GM13976 (cell line): Measurements from ENCODE around the gene KRTAP5-3.

Experiments
- DNase-seq: peaks from one replicate; pipeline ENCODE4 v3.0.0; 2012; ENCODE audit warnings: low spot score
- in situ Hi-C: fragments of 300-500 bp; cut with MboI; formaldehyde crosslinking; loops from one replicate; pipeline ENCODE4 v1.12.0; 2022; ENCODE audit warnings: low sequenced_read_pairs, mixed read lengths, inconsistent platforms; ENCODE audit not compliant: unreplicated experiment
- TF ChIP-seq, protein P1 (sequence below): IDR thresholded peaks from 2 replicates; pipeline ENCODE4 v1.5.1; 2012; ENCODE audit warnings: borderline replicate concordance, mild to moderate bottlenecking; ENCODE audit not compliant: insufficient read depth; ENCODE audit errors: extremely low read depth, missing control alignments, control extremely low read depth

The KRTAP5-3 gene, protein sequence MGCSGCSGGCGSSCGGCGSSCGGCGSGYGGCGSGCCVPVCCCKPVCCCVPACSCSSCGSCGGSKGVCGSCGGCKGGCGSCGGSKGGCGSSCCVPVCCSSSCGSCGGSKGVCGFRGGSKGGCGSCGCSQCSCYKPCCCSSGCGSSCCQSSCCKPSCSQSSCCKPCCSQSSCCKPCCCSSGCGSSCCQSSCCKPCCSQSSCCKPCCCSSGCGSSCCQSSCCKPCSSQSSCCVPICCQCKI

DNA sequence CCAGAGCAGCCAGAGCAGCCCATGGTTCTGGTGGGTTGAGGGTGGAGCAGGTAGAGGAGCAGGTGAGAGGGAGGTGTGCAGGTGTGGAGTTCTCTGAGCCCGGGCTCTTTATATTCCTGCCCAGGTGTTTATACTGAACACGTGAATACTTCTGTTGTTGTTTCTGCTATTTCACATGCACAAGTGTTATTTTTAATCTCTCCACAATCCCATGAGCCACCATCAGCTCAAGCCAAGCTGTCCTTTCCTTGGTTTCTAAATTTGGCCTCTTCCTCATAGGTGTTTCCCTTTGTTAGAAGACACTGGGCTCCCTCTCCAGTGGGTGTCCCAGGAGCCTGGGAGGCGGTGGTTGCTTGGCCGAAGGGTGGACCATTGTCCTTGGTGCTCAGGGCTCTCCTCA lies at the start of gene KRTAP5-3:
Gene KRTAP5-3, minus strand, starts transcription at position 101 of the 400 bp plus-strand sequence. Its CDS starts 78 bp downstream, at position 23.
- no peak for DNase-seq
- TF ChIP-seq, protein P1, sequence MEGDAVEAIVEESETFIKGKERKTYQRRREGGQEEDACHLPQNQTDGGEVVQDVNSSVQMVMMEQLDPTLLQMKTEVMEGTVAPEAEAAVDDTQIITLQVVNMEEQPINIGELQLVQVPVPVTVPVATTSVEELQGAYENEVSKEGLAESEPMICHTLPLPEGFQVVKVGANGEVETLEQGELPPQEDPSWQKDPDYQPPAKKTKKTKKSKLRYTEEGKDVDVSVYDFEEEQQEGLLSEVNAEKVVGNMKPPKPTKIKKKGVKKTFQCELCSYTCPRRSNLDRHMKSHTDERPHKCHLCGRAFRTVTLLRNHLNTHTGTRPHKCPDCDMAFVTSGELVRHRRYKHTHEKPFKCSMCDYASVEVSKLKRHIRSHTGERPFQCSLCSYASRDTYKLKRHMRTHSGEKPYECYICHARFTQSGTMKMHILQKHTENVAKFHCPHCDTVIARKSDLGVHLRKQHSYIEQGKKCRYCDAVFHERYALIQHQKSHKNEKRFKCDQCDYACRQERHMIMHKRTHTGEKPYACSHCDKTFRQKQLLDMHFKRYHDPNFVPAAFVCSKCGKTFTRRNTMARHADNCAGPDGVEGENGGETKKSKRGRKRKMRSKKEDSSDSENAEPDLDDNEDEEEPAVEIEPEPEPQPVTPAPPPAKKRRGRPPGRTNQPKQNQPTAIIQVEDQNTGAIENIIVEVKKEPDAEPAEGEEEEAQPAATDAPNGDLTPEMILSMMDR, result no peak
- in situ Hi-C loops, result no loop called here

DNA sequence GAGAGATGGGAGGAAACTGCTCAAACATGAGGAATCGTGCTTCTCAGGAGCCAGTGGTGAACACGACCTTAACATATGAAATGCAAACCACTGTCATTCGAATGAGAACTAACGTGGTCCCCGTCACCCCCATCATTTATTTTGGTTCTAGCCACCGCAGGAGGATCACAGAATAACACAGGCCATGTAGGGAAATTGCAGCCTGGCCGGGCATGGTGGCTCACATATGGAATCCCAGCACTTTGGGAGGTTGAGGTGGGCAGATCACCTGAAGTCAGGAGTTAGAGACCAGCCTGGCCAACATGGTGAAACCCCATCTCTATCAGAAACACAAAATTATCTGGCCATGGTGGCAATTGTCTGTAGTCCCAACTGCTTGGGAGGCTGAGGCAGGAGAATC lies 48.4 kb upstream of the KRTAP5-3 start:
- no peak for DNase-seq
- TF ChIP-seq, protein P1, result no peak
- in situ Hi-C loops, result loop anchor here (25.0 kb wide), 1 partner anchor 506 kb away; the partner anchor contains the start of genes INS and TH

DNA sequence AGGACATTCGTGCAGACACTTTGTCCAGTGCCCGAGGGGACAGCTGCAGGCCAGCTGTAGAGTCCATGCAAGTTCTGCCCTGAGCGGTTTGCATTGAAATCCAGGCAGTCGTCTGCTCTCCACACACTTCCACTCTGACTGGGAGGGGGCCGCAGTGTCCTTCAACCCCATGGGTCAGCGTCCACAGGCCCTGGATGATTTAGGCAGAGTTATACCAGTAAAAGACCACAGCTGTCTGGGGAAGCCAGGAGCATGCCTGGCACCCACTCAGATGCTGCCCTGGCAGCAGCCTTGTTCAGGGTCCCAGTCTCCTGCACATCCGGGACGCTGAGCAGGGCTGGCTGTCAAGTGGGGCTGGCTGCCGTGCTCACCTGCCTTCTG lies 47.8 kb upstream of the KRTAP5-3 start:
- TF ChIP-seq, protein P1, result no peak
- in situ Hi-C loops, result loop anchor here (25.0 kb wide), 1 partner anchor 506 kb away; the partner anchor contains the start of genes INS and TH

DNA sequence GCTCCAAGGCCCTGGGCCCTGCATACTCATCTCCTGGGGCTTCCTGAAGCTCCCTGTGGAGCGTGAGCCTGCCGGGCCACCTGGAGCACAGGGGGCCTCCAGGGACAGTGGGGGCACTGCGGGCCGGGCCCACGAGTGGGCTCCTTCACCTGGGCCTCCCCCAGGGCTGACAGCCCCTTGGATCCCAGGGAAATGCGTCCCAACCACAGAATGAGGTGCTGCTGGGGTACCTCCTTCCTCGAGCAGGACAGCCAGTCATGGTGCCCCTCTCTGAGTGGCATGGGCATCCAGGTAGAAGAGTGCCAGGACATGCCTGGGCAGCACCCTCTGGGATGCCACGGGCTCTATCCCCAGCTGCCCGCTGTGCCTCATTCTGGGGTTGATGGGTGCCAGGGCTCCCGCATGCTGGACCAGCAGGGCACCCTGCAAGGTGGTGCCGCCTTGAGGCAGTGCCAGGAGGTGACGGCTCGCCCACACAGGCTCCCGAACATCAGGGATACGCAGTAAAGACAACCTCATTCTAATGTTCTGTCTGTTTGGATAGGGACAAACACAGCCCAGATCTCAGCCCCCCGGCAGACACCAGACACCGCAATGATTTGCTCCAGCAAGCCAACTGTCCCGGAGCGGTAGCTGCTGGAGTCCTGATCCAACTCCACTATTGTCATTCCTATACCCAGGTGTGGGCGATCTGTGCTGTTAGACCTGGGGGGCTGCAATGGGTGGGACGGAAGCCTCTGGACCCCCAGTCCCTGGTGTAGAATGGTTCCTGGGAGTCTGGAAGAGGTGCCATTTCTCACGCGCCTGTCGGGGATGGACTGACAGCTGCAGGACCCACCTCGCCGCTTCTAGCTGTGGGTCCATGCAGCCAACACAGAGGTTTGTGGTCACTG lies 47.2 kb upstream of the KRTAP5-3 start:
- TF ChIP-seq, protein P1, result no peak
- no peak for DNase-seq
- in situ Hi-C loops, result loop anchor here (25.0 kb wide), 1 partner anchor 507 kb away; the partner anchor contains the start of genes INS and TH

More for the DNA sequence above, 47.8 kb upstream of the KRTAP5-3 start:
- no peak for DNase-seq

DNA sequence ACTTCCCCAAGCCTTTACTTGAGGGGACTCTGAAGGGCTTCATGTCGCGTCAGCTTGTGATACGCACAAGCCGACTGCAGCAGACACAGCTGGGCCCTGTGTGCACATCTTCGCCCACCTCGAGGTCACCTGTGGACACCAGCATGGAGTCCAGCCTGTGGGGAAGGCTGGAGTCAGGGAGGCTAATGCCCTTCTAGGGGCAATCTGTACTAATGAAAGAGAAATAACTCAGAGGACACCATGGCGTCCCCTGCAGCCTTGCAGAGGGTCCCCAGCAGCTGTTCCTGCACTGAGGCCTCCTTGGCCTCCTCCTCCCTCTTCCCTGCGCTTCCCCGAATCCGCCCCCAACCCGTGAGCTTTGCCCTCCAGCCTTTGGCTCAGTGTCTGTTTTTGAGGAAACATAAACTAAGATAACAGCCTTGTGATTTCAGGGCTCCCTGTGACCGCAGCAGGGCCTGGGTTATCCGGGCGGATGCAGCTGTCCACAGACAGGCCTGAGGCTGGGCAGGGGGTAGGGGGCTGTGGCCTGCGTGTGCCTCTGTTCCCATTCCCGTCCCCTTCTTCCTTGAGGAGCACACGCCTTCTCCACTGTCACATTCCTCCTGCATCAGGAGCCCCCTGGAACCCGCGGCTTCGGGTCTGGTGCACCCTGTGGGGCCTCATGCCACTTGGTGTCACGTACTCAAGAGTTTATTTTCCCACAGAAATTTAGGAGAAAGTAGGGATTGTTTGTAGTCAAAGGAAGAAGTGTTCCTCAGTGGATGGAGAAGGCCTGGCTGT lies 46.3 kb upstream of the KRTAP5-3 start:
- in situ Hi-C loops, result loop anchor here (25.0 kb wide), 1 partner anchor 508 kb away; the partner anchor contains the start of genes INS and TH
- TF ChIP-seq, protein P1, result no peak
- no peak for DNase-seq
